Measurements from ENCODE around the gene FBLN1.

Gene FBLN1

DNA sequence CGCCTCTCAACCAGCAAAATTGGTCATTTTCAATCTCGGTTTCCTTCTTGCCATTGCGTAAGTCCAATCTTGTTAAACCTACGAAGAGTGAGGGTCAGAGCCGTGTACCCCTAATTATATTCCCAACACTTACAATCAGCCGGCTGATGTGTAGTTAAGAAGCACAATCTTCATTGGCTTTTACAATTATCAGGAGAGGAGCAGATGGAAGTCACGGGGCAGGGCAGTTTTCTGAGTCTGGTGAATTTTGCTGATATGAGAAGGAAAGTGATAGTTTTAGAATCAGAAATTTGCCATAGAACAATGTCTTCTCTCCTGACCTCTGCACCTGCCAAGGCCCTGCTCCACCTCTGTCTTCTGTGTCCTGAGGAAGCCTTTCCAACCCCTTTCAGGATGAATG is 134.0 kb downstream of the FBLN1 start:
- TF ChIP-seq, protein P1, sequence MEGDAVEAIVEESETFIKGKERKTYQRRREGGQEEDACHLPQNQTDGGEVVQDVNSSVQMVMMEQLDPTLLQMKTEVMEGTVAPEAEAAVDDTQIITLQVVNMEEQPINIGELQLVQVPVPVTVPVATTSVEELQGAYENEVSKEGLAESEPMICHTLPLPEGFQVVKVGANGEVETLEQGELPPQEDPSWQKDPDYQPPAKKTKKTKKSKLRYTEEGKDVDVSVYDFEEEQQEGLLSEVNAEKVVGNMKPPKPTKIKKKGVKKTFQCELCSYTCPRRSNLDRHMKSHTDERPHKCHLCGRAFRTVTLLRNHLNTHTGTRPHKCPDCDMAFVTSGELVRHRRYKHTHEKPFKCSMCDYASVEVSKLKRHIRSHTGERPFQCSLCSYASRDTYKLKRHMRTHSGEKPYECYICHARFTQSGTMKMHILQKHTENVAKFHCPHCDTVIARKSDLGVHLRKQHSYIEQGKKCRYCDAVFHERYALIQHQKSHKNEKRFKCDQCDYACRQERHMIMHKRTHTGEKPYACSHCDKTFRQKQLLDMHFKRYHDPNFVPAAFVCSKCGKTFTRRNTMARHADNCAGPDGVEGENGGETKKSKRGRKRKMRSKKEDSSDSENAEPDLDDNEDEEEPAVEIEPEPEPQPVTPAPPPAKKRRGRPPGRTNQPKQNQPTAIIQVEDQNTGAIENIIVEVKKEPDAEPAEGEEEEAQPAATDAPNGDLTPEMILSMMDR (IDR thresholded peaks at IDR 0.05; ENCODE audit: borderline replicate concordance, control extremely low read depth, extremely low read depth, insufficient read depth, missing control alignments): no peak
- in situ Hi-C loops (cut with MboI; ENCODE audit: low sequenced_read_pairs, unreplicated experiment): loop anchor here (25.0 kb wide), 1 partner anchor 476 kb away; no protein-coding TSS in a partner anchor
- no peak for DNase-seq (ENCODE audit: low spot score)

DNA sequence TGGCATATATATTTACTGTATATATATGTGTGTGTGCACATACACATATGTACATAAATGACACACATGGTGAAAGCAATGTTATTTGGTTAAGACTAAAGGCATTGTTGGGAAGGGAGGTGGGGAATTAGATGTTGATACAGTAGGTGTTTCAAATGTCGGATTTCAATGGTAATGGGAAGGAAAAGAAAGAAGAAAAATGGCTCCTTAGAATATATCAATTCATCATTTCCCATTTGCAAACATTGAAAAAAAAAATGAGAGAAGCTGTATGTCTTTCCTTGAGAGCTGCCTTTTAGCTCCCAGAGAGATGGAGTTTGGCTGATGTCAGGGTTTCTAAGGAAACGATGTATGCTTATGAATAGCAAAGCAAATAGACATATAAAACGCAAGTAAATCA is 135.5 kb downstream of the FBLN1 start:
- TF ChIP-seq, protein P1 (IDR thresholded peaks at IDR 0.05; ENCODE audit: borderline replicate concordance, control extremely low read depth, extremely low read depth, insufficient read depth, missing control alignments): no peak
- in situ Hi-C loops (cut with MboI; ENCODE audit: low sequenced_read_pairs, unreplicated experiment): loop anchor here (25.0 kb wide), 1 partner anchor 474 kb away; no protein-coding TSS in a partner anchor
- no peak for DNase-seq (ENCODE audit: low spot score)

DNA sequence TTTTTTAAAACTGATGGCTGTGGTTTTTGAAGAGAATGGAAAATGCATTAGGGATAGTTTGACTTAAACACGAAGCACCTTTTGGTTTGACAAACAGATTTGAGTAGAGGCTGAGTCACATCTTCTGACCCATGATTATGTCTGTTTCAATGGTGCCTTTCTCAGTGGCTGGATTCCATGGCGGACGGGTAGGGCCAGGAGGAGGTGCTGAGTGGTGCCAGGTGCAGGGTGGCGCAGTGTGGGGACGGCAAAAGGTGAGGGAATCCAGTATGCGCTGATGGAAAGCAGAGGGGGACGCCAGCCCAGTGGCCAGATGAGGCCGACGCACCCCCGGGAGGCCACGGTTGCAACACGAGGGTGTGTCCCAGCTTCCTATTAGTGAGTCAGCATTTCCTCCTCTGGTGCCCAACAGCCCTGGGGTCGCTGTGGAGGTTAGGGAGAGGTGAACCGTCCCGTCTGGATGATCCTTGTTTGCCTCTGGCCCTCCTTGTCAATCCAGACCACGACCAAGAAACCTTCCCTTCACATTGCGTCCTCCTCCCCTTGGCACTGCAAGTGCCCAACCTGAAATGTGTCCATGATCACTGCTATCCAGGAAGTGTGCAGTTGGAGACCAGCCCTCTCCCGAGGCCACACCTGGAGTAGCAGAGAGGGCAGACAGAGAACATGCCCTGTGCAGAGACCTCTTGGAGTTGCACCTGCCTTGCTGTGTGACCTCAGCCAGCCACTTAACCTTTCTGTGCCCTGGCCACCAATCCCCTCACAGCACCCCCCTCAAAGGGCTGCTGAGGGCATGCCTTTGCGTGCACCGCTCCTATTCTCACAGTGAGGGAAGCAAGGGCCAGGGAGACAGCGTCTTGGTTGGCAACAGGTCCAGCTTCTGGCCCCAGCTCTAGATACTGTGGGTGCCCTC is 136.4 kb downstream of the FBLN1 start:
- in situ Hi-C loops (cut with MboI; ENCODE audit: low sequenced_read_pairs, unreplicated experiment): loop anchor here (25.0 kb wide), 1 partner anchor 473 kb away; no protein-coding TSS in a partner anchor
- TF ChIP-seq, protein P1 (IDR thresholded peaks at IDR 0.05; ENCODE audit: borderline replicate concordance, control extremely low read depth, extremely low read depth, insufficient read depth, missing control alignments): no peak
- DNase-seq (ENCODE audit: low spot score): no peak

DNA sequence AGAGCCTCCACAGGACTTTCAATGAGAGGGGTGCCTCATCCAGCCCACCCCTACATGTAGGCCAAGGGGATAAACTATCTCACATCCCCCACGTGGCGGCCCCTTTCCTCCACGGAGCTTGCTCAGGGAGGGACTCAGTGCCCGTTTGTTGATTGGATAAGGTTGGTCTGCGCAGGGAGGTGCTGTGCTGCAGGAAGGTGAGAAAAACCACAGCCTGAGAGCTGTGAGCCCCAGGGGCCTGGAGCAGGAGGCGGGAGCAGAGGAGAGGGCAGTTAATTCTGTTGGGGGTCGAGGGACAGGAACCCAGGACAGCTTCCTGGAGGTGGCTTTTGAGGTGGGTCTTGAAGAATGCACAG is 137.0 kb downstream of the FBLN1 start:
- DNase-seq (ENCODE audit: low spot score): no peak
- in situ Hi-C loops (cut with MboI; ENCODE audit: low sequenced_read_pairs, unreplicated experiment): loop anchor here (10.0 to 25.0 kb wide), 2 partner anchors 345 to 473 kb away; no protein-coding TSS in a partner anchor
- TF ChIP-seq, protein P1 (IDR thresholded peaks at IDR 0.05; ENCODE audit: borderline replicate concordance, control extremely low read depth, extremely low read depth, insufficient read depth, missing control alignments): no peak

DNA sequence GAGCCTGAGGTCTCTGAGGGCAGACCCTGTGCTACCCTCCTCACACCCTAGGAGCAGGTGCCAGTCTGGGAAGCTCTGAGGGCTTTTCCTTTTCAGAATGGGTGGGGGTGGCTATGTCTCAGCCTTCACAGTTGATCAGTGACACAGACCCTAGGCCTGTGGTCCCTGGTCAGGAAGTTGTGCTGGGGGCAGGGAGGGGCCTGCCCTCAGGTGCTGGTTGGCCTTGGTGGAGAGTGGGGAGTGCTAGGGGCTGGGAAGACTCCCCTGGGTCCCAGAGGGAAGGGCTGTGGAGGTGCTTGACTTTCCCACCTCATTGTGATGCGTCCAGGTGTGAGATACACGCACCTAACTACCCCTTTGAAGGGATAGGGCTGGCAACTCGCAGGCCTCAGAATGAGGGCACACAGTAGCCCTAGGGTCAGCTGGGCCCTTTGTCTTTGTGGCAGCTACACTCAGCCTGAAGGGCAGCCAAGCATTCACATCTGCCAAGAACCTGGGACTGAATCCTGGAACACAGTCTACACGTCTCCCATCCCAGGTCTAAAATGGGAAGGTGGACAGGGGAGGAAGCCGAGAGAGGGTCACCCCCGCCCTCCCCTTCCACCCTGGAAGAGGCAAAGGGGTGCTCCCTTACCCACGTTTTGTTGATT is 137.7 kb downstream of the FBLN1 start:
- in situ Hi-C loops (cut with MboI; ENCODE audit: low sequenced_read_pairs, unreplicated experiment): loop anchor here (10.0 to 25.0 kb wide), 2 partner anchors 344 to 472 kb away; no protein-coding TSS in a partner anchor
- DNase-seq (ENCODE audit: low spot score): no peak
- TF ChIP-seq, protein P1 (IDR thresholded peaks at IDR 0.05; ENCODE audit: borderline replicate concordance, control extremely low read depth, extremely low read depth, insufficient read depth, missing control alignments): no peak

DNA sequence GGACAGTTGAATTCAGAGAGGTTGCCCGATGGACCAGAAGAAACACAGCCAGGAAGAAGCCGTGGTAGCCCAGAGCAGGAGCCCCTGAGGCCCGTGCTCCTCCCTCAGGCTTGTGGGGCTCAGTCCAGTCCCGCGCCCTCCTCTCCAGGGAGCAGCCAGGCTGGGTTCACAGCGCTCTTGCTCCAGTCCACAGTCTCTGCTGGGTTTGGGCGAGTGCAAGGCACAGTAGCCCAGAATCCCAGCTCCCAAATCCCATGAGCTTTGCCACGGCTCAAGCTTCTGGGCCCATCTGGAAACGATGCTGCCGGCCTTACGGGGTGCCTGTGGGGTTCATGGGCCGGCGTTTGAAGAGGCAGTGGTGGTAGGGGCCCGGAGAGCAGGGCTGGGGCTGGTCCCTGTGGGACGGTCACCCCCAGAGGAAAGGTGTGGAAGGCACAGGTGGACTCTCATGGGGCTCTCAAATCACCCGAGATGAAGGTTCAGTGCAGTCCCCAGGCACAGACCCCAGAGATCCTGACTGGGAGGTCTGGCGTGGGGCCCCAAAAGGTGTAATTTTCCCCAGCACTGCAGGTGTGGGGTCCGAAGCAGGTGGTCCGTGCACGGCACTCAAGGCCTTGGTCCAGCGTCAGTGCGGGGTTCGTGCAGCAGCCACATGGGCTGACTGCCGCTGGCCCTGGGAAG is 138.4 kb downstream of the FBLN1 start:
- no peak for DNase-seq (ENCODE audit: low spot score)
- in situ Hi-C loops (cut with MboI; ENCODE audit: low sequenced_read_pairs, unreplicated experiment): loop anchor here (10.0 to 25.0 kb wide), 2 partner anchors 344 to 471 kb away; no protein-coding TSS in a partner anchor
- TF ChIP-seq, protein P1 (IDR thresholded peaks at IDR 0.05; ENCODE audit: borderline replicate concordance, control extremely low read depth, extremely low read depth, insufficient read depth, missing control alignments): no peak
